ENCODE data around the gene NIF3L1.

The NIF3L1 gene

GRCh38 chr2:200899482-200899881 is 10.3 kb downstream of the NIF3L1 start:
- no peak for TF ChIP-seq RARB (CRISPR knock-in tag; IDR thresholded peaks at IDR 0.05)
- TF ChIP-seq BACH2 (CRISPR knock-in tag; IDR thresholded peaks at IDR 0.05; ENCODE audit: borderline replicate concordance), result no peak
- TF ChIP-seq ZNF8 (CRISPR knock-in tag; IDR thresholded peaks at IDR 0.05), result no peak
- TF ChIP-seq, protein P1, sequence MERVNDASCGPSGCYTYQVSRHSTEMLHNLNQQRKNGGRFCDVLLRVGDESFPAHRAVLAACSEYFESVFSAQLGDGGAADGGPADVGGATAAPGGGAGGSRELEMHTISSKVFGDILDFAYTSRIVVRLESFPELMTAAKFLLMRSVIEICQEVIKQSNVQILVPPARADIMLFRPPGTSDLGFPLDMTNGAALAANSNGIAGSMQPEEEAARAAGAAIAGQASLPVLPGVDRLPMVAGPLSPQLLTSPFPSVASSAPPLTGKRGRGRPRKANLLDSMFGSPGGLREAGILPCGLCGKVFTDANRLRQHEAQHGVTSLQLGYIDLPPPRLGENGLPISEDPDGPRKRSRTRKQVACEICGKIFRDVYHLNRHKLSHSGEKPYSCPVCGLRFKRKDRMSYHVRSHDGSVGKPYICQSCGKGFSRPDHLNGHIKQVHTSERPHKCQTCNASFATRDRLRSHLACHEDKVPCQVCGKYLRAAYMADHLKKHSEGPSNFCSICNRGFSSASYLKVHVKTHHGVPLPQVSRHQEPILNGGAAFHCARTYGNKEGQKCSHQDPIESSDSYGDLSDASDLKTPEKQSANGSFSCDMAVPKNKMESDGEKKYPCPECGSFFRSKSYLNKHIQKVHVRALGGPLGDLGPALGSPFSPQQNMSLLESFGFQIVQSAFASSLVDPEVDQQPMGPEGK (CRISPR knock-in tag; IDR thresholded peaks at IDR 0.05; ENCODE audit: borderline replicate concordance), result no peak
- no peak for TF ChIP-seq TOX (CRISPR knock-in tag; IDR thresholded peaks at IDR 0.05; ENCODE audit: borderline replicate concordance)
- TF ChIP-seq, protein P2, sequence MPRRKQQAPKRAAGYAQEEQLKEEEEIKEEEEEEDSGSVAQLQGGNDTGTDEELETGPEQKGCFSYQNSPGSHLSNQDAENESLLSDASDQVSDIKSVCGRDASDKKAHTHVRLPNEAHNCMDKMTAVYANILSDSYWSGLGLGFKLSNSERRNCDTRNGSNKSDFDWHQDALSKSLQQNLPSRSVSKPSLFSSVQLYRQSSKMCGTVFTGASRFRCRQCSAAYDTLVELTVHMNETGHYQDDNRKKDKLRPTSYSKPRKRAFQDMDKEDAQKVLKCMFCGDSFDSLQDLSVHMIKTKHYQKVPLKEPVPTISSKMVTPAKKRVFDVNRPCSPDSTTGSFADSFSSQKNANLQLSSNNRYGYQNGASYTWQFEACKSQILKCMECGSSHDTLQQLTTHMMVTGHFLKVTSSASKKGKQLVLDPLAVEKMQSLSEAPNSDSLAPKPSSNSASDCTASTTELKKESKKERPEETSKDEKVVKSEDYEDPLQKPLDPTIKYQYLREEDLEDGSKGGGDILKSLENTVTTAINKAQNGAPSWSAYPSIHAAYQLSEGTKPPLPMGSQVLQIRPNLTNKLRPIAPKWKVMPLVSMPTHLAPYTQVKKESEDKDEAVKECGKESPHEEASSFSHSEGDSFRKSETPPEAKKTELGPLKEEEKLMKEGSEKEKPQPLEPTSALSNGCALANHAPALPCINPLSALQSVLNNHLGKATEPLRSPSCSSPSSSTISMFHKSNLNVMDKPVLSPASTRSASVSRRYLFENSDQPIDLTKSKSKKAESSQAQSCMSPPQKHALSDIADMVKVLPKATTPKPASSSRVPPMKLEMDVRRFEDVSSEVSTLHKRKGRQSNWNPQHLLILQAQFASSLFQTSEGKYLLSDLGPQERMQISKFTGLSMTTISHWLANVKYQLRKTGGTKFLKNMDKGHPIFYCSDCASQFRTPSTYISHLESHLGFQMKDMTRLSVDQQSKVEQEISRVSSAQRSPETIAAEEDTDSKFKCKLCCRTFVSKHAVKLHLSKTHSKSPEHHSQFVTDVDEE (CRISPR knock-in tag; IDR thresholded peaks at IDR 0.05), result no peak
- TF ChIP-seq ESRRG (CRISPR knock-in tag; IDR thresholded peaks at IDR 0.05), result no peak
- no peak for TF ChIP-seq ZNF565 (CRISPR knock-in tag; conservative IDR thresholded peaks at IDR 0.05; ENCODE audit: low read depth)
- no peak for TF ChIP-seq SNAI2 (CRISPR knock-in tag; IDR thresholded peaks at IDR 0.05)
- no peak for TF ChIP-seq ARNTL (CRISPR knock-in tag; IDR thresholded peaks at IDR 0.05; ENCODE audit: borderline replicate concordance, low read depth)
- TF ChIP-seq GLIS3 (CRISPR knock-in tag; IDR thresholded peaks at IDR 0.05), result no peak
- TF ChIP-seq ZNF70 (CRISPR knock-in tag; IDR thresholded peaks at IDR 0.05), result no peak
- TF ChIP-seq TCF4 (CRISPR knock-in tag; IDR thresholded peaks at IDR 0.05; ENCODE audit: borderline replicate concordance), result no peak
- no peak for TF ChIP-seq ZFP3 (CRISPR knock-in tag; IDR thresholded peaks at IDR 0.05)
- TF ChIP-seq, protein P3, sequence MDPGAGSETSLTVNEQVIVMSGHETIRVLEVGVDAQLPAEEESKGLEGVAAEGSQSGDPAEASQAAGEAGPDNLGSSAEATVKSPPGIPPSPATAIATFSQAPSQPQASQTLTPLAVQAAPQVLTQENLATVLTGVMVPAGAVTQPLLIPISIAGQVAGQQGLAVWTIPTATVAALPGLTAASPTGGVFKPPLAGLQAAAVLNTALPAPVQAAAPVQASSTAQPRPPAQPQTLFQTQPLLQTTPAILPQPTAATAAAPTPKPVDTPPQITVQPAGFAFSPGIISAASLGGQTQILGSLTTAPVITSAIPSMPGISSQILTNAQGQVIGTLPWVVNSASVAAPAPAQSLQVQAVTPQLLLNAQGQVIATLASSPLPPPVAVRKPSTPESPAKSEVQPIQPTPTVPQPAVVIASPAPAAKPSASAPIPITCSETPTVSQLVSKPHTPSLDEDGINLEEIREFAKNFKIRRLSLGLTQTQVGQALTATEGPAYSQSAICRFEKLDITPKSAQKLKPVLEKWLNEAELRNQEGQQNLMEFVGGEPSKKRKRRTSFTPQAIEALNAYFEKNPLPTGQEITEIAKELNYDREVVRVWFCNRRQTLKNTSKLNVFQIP (CRISPR knock-in tag; IDR thresholded peaks at IDR 0.05; ENCODE audit: borderline replicate concordance, low read depth), result no peak
- TF ChIP-seq ZC3H10 (CRISPR knock-in tag; IDR thresholded peaks at IDR 0.05), result no peak
- TF ChIP-seq ZFP30 (CRISPR knock-in tag; IDR thresholded peaks at IDR 0.05), result no peak
- no peak for ATAC-seq

DNA sequence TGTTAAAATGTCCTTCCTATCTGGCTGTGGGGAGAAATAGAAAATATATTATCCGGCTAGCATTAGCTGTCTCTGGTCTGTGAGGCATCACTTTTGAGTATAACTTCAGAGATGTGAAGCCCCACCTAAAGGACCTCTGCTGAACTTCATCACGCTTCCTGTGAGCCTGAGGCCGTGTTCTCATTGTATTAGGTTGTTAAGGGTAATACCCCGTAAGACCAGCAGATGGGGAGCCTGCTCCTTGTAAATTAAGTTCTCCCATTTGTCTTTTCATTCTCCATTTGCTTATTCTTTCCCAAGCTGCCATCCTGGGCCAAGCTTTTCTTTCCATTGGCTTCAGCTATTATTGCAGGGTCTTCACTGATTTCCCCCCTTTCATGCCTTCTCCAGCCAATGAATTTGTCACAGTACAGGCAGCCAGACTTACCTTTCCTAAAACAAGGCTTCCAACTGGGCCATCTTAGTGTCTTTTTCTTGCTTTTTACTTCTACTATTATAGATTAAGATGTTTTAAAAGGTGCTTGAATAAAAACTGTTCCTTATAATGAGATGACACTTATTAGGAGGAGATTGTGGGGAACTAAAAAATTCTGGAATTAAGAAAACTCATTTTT is 12.4 kb downstream of the NIF3L1 start:
- TF ChIP-seq, protein P4, sequence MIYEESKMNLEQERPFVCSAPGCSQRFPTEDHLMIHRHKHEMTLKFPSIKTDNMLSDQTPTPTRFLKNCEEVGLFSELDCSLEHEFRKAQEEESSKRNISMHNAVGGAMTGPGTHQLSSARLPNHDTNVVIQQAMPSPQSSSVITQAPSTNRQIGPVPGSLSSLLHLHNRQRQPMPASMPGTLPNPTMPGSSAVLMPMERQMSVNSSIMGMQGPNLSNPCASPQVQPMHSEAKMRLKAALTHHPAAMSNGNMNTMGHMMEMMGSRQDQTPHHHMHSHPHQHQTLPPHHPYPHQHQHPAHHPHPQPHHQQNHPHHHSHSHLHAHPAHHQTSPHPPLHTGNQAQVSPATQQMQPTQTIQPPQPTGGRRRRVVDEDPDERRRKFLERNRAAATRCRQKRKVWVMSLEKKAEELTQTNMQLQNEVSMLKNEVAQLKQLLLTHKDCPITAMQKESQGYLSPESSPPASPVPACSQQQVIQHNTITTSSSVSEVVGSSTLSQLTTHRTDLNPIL (CRISPR knock-in tag; IDR thresholded peaks at IDR 0.05; ENCODE audit: low read depth), result no peak
- TF ChIP-seq OSR1 (CRISPR knock-in tag; IDR thresholded peaks at IDR 0.05) (no peak), TCF4 (CRISPR knock-in tag; IDR thresholded peaks at IDR 0.05; ENCODE audit: borderline replicate concordance) (no peak), ARNTL (CRISPR knock-in tag; IDR thresholded peaks at IDR 0.05; ENCODE audit: borderline replicate concordance, low read depth) (no peak), ZFP3 (CRISPR knock-in tag; IDR thresholded peaks at IDR 0.05) (no peak), ZFP30 (CRISPR knock-in tag; IDR thresholded peaks at IDR 0.05) (no peak), ZNF565 (CRISPR knock-in tag; conservative IDR thresholded peaks at IDR 0.05; ENCODE audit: low read depth) (no peak), TOX (CRISPR knock-in tag; IDR thresholded peaks at IDR 0.05; ENCODE audit: borderline replicate concordance) (no peak), GLIS3 (CRISPR knock-in tag; IDR thresholded peaks at IDR 0.05) (no peak), CSRNP3 (CRISPR knock-in tag; IDR thresholded peaks at IDR 0.05) (no peak), ZC3H10 (CRISPR knock-in tag; IDR thresholded peaks at IDR 0.05) (no peak)
- TF ChIP-seq, protein P2 (CRISPR knock-in tag; IDR thresholded peaks at IDR 0.05), result no peak
- TF ChIP-seq, protein P3 (CRISPR knock-in tag; IDR thresholded peaks at IDR 0.05; ENCODE audit: borderline replicate concordance, low read depth), result no peak
- ATAC-seq, result peak; percentile 97

All from SK-N-SH treated with all-trans-retinoic acid at 6 μM for 48 hours (cell line).